HEK293 (cell line): Measurements from ENCODE around the gene RNF31.

Source experiments
- CTCF ChIP-seq: fragments of 450-650 bp; formaldehyde crosslinking; IDR thresholded peaks from 2 replicates; pipeline ENCODE4 v1.5.1; 2016; ENCODE audit warnings: missing biosample characterization, missing genetic modification characterization
- MYNN ChIP-seq: fragments of 450-650 bp; formaldehyde crosslinking; IDR thresholded peaks from 2 replicates; pipeline ENCODE4 v1.5.1; 2016; ENCODE audit warnings: missing biosample characterization, missing genetic modification characterization, borderline replicate concordance
- SETDB1 ChIP-seq: IDR thresholded peaks from one replicate; pipeline ENCODE4 v1.6.1; 2017; ENCODE audit warnings: mild to moderate bottlenecking, low read length, moderate library complexity, mixed read lengths; ENCODE audit not compliant: insufficient read length
- ZEB2 ChIP-seq: fragments of 450-650 bp; formaldehyde crosslinking; IDR thresholded peaks from 2 replicates; pipeline ENCODE4 v1.5.1; 2016; ENCODE audit warnings: missing biosample characterization, missing genetic modification characterization
- ZNF398 ChIP-seq: fragments of 450-650 bp; formaldehyde crosslinking; IDR thresholded peaks from 2 replicates; pipeline ENCODE4 v1.5.1; 2017; ENCODE audit warnings: missing biosample characterization, missing genetic modification characterization
- ZNF529 ChIP-seq: fragments of 450-650 bp; formaldehyde crosslinking; IDR thresholded peaks from 2 replicates; pipeline ENCODE4 v1.5.1; 2017; ENCODE audit warnings: missing genetic modification characterization, missing biosample characterization; ENCODE audit not compliant: insufficient replicate concordance
- ZNF560 ChIP-seq: fragments of 450-650 bp; formaldehyde crosslinking; IDR thresholded peaks from 2 replicates; pipeline ENCODE4 v1.5.1; 2017; ENCODE audit warnings: missing biosample characterization, missing genetic modification characterization, borderline replicate concordance
- ZNF585B ChIP-seq: fragments of 450-650 bp; formaldehyde crosslinking; IDR thresholded peaks from 2 replicates; pipeline ENCODE4 v1.5.1; 2016; ENCODE audit warnings: missing biosample characterization, missing genetic modification characterization

DNA sequence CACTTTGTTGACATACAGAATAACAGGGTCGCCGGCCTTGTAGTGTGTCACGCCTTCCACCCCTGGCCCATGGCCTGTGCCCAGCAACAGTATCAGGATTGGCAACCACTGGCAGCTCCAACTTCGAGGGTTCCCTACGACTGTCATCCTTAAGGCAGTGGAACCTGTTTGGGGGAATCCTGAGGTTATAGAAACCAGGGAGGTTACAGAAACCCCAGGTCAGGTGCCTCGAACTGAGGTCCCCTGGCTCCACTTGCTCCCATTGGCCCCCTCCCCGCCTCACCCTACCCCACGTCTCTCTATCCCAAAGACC, 47.5 kb downstream of the RNF31 start:
- no peak for TF ChIP-seq MYNN (tag by site-specific recombination)
- no peak for TF ChIP-seq ZNF398 (tag by site-specific recombination)
- no peak for TF ChIP-seq ZNF585B (tag by site-specific recombination)
- TF ChIP-seq ZNF529 (tag by site-specific recombination) = no peak
- TF ChIP-seq CTCF (tag by site-specific recombination) = no peak
- no peak for TF ChIP-seq ZEB2
- no peak for TF ChIP-seq ZNF560 (tag by site-specific recombination)
- TF ChIP-seq SETDB1 = no peak
